Measurements from ENCODE around the gene LGALS8.
"Not testable (repeated sequence)": the region's sequence is repeated elsewhere in the genome, so short reads cannot be mapped to it uniquely, and the experiment has no call there.

LGALS8 gene

DNA sequence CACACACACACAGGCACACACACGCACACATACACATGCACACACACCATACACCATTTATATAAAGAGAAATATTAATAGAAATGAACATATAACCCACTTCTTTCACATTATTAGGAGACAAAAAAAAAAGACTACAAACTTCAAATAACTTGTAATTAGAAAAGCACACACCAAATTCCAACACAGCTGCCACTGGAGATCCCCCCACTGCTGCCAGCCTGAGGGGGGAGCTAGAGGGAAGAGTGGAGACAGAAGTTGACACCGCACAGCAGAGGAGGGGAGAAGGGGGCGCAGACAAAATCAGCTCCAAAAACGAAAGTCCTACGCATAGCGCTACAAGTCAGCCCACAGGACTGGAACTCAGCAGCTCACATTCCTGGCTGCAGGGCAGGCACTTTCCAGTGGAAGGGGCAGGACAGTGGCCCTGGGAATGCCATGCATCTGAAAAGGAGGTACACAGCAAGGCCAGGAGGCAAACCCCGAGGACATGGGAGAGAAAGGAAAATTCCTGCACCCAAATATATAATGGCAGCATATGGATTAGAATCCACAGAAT lies 36.5 kb downstream of the LGALS8 start:
- peaks cover 67% of the 10 kb centered on the region for H3K36me3 Mint-ChIP-seq (ENCODE audit: low read depth)

DNA sequence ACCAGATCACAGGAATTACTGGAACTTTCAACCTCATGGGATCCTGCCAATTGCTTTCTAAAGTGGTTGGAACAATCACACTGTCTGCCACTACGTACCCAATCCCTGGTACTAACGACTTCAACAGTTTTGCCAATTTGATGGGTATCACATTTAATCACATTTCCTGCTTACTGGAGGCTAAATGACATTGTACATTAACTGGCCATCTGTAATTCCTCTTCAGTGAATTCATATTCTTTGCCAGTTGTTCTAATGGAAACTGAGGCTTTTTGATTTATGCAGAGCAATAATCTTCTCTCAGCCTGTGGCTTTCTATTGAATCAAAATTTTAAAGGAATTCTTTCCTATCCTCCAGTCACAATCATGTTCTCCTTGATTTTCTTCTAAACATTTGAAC lies 38.2 kb downstream of the LGALS8 start:
- H3K4me3 Mint-ChIP-seq = no peak overlapping the region
- H3K27ac Mint-ChIP-seq = no peak overlapping the region
- H3K27me3 Mint-ChIP-seq (ENCODE audit: low read depth) = no peaks in the 10 kb centered on the region
- H3K9me3 Mint-ChIP-seq = no peaks in the 10 kb centered on the region
- DNase-seq (ENCODE audit: low spot score) = no peak
- peaks cover 63% of the 10 kb centered on the region for H3K36me3 Mint-ChIP-seq (ENCODE audit: low read depth)
- peaks cover 3% of the 10 kb centered on the region for H3K4me1 Mint-ChIP-seq (ENCODE audit: low read depth)

More for the DNA sequence above, 36.5 kb downstream of the LGALS8 start:
- Mint-ChIP-seq H3K9me3 (no peaks in the 10 kb centered on the region), H3K4me1 (ENCODE audit: low read depth) (peaks cover 3% of the 10 kb centered on the region), H3K4me3 (no peak overlapping the region), H3K27ac (no peak overlapping the region), H3K27me3 (ENCODE audit: low read depth) (no peaks in the 10 kb centered on the region)
- DNase-seq (ENCODE audit: low spot score) = no peak

GRCh38 chr1:236565530-236565929 lies 41.7 kb downstream of the LGALS8 start:
- H3K27me3 Mint-ChIP-seq (ENCODE audit: low read depth) = no peaks in the 10 kb centered on the region
- H3K27ac Mint-ChIP-seq = no peak overlapping the region
- no peak overlapping the region for H3K4me3 Mint-ChIP-seq
- H3K9me3 Mint-ChIP-seq = no peaks in the 10 kb centered on the region
- peaks cover 5% of the 10 kb centered on the region for H3K4me1 Mint-ChIP-seq (ENCODE audit: low read depth)
- peaks cover 66% of the 10 kb centered on the region for H3K36me3 Mint-ChIP-seq (ENCODE audit: low read depth)
- DNase-seq (ENCODE audit: low spot score) = no peak

GRCh38 chr1:236568285-236568894 lies 44.6 kb downstream of the LGALS8 start:
- peaks cover 4% of the 10 kb centered on the region for H3K4me1 Mint-ChIP-seq (ENCODE audit: low read depth)
- H3K27ac Mint-ChIP-seq = no peak overlapping the region
- no peaks in the 10 kb centered on the region for H3K27me3 Mint-ChIP-seq (ENCODE audit: low read depth)
- no peak overlapping the region for H3K4me3 Mint-ChIP-seq
- peaks cover 61% of the 10 kb centered on the region for H3K36me3 Mint-ChIP-seq (ENCODE audit: low read depth)
- H3K9me3 Mint-ChIP-seq = no peaks in the 10 kb centered on the region
- DNase-seq (ENCODE audit: low spot score) = no peak

DNA sequence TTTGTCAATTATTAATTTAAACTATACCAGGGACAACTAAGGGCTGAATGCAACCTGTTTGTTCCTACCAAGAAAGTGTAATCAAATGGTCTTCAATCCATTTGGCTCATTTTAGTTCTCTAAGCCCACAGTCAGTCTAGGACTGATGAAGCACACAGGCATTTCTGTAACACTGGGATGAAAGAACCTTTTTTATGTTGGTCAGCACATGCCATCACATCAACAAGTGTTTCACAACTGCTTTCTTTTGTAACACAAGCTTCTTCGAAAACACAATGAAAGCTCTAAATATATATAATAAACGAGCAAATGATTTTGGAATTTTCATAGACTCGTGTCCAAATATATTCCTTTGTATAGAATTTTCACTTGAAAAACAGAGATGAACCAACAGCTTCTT lies 51.7 kb downstream of the LGALS8 start:
- Mint-ChIP-seq H3K36me3 (ENCODE audit: low read depth) (peaks cover 38% of the 10 kb centered on the region), H3K27ac (no peak overlapping the region), H3K27me3 (ENCODE audit: low read depth) (no peaks in the 10 kb centered on the region), H3K4me3 (no peak overlapping the region), H3K4me1 (ENCODE audit: low read depth) (no peaks in the 10 kb centered on the region), H3K9me3 (no peaks in the 10 kb centered on the region)
- no peak for DNase-seq (ENCODE audit: low spot score)

DNA sequence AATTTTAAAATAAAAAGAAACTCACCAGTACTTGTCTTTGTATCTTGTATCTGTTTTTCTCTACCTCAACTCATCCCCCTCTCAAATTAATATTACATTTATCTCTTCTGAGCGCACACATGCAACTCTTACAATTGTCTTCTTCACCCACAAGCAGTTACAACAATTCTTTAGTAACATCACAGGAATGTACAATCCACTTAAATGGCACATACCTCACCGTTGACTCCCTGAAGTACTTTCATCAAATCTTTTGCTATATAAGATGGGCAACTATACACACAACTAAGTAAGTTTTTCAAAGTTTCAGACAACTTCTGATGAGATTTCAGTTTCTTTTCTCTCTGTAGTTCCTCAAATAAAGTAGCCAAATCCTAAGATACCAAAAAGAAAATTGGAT lies 52.2 kb downstream of the LGALS8 start:
- DNase-seq (ENCODE audit: low spot score) = no peak
- H3K4me1 Mint-ChIP-seq (ENCODE audit: low read depth) = no peaks in the 10 kb centered on the region
- H3K27ac Mint-ChIP-seq = no peak overlapping the region
- no peaks in the 10 kb centered on the region for H3K27me3 Mint-ChIP-seq (ENCODE audit: low read depth)
- H3K36me3 Mint-ChIP-seq (ENCODE audit: low read depth) = peaks cover 39% of the 10 kb centered on the region
- H3K4me3 Mint-ChIP-seq = no peak overlapping the region
- H3K9me3 Mint-ChIP-seq = no peaks in the 10 kb centered on the region

GRCh38 chr1:236577041-236577440 lies 53.3 kb downstream of the LGALS8 start:
- not testable (repeated sequence) for H3K27ac Mint-ChIP-seq; H3K4me3 Mint-ChIP-seq; H3K27me3 Mint-ChIP-seq (ENCODE audit: low read depth); DNase-seq (ENCODE audit: low spot score); H3K4me1 Mint-ChIP-seq (ENCODE audit: low read depth); H3K9me3 Mint-ChIP-seq
- H3K36me3 Mint-ChIP-seq (ENCODE audit: low read depth) = peaks cover 44% of the 10 kb centered on the region

DNA sequence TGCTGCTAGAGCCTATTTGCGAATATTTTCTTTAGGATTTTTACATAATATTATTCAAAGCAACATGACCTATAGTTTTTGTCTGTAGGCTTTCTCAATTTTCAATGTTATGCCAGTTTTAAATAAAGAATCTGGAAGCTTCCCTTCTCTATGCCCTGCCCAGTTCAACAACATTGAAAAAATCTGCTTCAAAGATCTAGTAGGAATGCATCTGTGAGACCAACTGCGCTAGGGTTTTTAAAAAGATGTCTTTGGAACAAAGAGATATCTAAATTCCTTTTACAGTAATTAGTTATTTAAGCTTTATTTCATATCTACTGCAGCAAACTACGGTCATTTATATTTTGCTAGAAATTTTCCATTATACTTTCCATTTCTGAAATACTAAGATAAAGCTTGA lies 54.9 kb downstream of the LGALS8 start:
- no peaks in the 10 kb centered on the region for H3K4me1 Mint-ChIP-seq (ENCODE audit: low read depth)
- H3K36me3 Mint-ChIP-seq (ENCODE audit: low read depth) = peaks cover 43% of the 10 kb centered on the region
- no peak overlapping the region for H3K4me3 Mint-ChIP-seq
- no peaks in the 10 kb centered on the region for H3K27me3 Mint-ChIP-seq (ENCODE audit: low read depth)
- no peak overlapping the region for H3K27ac Mint-ChIP-seq
- DNase-seq (ENCODE audit: low spot score) = no peak
- no peaks in the 10 kb centered on the region for H3K9me3 Mint-ChIP-seq

GRCh38 chr1:236580404-236580803 lies 56.6 kb downstream of the LGALS8 start:
- H3K4me3 Mint-ChIP-seq; H3K27me3 Mint-ChIP-seq (ENCODE audit: low read depth); H3K4me1 Mint-ChIP-seq (ENCODE audit: low read depth); DNase-seq (ENCODE audit: low spot score); H3K9me3 Mint-ChIP-seq; H3K27ac Mint-ChIP-seq: not testable (repeated sequence)
- H3K36me3 Mint-ChIP-seq (ENCODE audit: low read depth) = peaks cover 49% of the 10 kb centered on the region

- H3K9me3 Mint-ChIP-seq = no peaks in the 10 kb centered on the region
- H3K36me3 Mint-ChIP-seq (ENCODE audit: low read depth) = peaks cover 52% of the 10 kb centered on the region
- no peak for DNase-seq (ENCODE audit: low spot score)
- H3K4me1 Mint-ChIP-seq (ENCODE audit: low read depth) = no peaks in the 10 kb centered on the region
- no peak overlapping the region for H3K27ac Mint-ChIP-seq
- H3K27me3 Mint-ChIP-seq (ENCODE audit: low read depth) = no peaks in the 10 kb centered on the region
- no peak overlapping the region for H3K4me3 Mint-ChIP-seq
Measured at GRCh38 chr1:236581528-236581927, 57.7 kb downstream of the LGALS8 start.

GRCh38 chr1:236589531-236589930 lies 65.7 kb downstream of the LGALS8 start:
- Mint-ChIP-seq H3K27me3 (ENCODE audit: low read depth) (no peaks in the 10 kb centered on the region), H3K27ac (no peak overlapping the region), H3K4me1 (ENCODE audit: low read depth) (no peaks in the 10 kb centered on the region), H3K4me3 (no peak overlapping the region), H3K36me3 (ENCODE audit: low read depth) (peaks cover 49% of the 10 kb centered on the region), H3K9me3 (no peaks in the 10 kb centered on the region)
- no peak for DNase-seq (ENCODE audit: low spot score)

DNA sequence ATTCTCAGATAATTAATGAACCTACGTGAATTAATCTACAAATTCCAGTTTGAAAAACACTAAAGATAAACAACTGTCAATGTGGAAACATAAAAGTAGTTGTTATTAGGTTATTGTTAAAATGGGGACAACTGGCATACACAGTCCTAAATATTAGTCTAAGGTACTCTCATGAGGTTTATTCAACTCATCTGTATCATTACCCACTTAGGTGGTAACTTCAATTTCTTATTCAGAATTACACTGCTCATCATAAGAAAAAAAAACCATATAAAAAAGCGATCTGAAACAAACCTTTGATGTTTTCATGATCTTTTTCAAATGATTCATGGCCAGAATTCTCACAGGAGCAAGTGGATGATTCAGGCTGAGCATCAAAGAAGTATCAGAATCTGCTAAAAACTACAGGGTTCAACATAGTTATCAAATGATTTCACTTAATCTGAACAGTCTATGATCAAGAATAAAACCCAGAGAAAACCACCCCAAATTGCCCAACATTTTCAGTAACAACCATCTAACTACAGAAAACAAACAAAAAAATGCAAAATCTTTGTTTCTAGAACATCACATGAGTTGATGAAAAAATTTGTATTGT lies 66.9 kb downstream of the LGALS8 start:
- Mint-ChIP-seq H3K4me1 (ENCODE audit: low read depth) (no peaks in the 10 kb centered on the region), H3K9me3 (no peaks in the 10 kb centered on the region), H3K27me3 (ENCODE audit: low read depth) (no peaks in the 10 kb centered on the region)

DNA sequence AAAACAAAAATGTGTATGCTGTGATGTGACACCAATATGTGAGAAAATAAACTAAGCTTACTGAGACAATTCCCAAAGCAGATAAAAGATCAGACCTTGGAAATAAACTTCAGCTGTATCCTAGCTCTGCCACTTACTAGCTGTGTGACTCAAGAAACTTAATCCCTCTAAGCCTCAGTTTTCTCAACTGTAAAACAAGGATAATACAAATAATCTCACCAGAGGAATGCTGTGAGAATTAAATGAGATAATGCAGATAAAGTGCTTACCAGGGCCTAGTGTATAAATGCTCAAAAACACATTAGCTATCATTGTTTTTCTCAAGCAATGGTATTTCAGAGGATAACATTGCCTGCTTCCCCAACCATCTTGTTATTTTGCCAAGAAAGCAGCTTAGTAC lies 78.4 kb downstream of the LGALS8 start:
- H3K27ac Mint-ChIP-seq = no peak overlapping the region
- peaks cover 37% of the 10 kb centered on the region for H3K36me3 Mint-ChIP-seq (ENCODE audit: low read depth)
- DNase-seq (ENCODE audit: low spot score) = no peak

More for the DNA sequence above, 66.9 kb downstream of the LGALS8 start:
- H3K36me3 Mint-ChIP-seq (ENCODE audit: low read depth) = peaks cover 46% of the 10 kb centered on the region
- H3K27ac Mint-ChIP-seq = no peak overlapping the region
- no peak overlapping the region for H3K4me3 Mint-ChIP-seq
- DNase-seq (ENCODE audit: low spot score) = no peak

More for the DNA sequence above, 78.4 kb downstream of the LGALS8 start:
- Mint-ChIP-seq H3K4me3 (no peak overlapping the region), H3K4me1 (ENCODE audit: low read depth) (peaks cover 19% of the 10 kb centered on the region), H3K9me3 (no peaks in the 10 kb centered on the region), H3K27me3 (ENCODE audit: low read depth) (no peaks in the 10 kb centered on the region)
